ENCODE measurements around the gene ALDH2.
A peak's percentile ranks its signal among the peaks of the same experiment; 100 is the strongest.
"Not testable (repeated sequence)": the region's sequence is repeated elsewhere in the genome, so short reads cannot be mapped to it uniquely, and the experiment has no call there.

Gene ALDH2

GRCh38 chr12:111835531-111836181 lies 68.9 kb downstream of the ALDH2 start:
- H3K9me3 Mint-ChIP-seq; ATAC-seq (replicated peaks); DNase-seq; H3K27ac Mint-ChIP-seq; H3K4me3 Mint-ChIP-seq: not testable (repeated sequence)
- peaks cover 11 to 16% of the 10 kb centered on the region in 2 donors for H3K4me1 Mint-ChIP-seq
- H3K27me3 Mint-ChIP-seq: peaks cover 11 to 23% of the 10 kb centered on the region in 2 donors
- H3K36me3 Mint-ChIP-seq: peaks cover 6 to 24% of the 10 kb centered on the region in 2 donors

GRCh38 chr12:111838353-111838752 lies 71.6 kb downstream of the ALDH2 start:
- no peak for ATAC-seq (replicated peaks)
- Mint-ChIP-seq H3K4me3 (no peak overlapping the region), H3K27me3 (peaks cover 11 to 13% of the 10 kb centered on the region in 2 donors), H3K36me3 (peaks cover 6 to 32% of the 10 kb centered on the region in 2 donors), H3K4me1 (peaks cover 19 to 32% of the 10 kb centered on the region in 2 donors), H3K9me3 (no peaks in the 10 kb centered on the region), H3K27ac (no peak overlapping the region)
- no peak for DNase-seq

- peak overlapping the region; percentile 97 to 98 for H3K4me3 Mint-ChIP-seq
- ATAC-seq (replicated peaks): no peak
- peaks cover 27 to 54% of the 10 kb centered on the region in 2 donors for H3K4me1 Mint-ChIP-seq
- no peak for DNase-seq
- peak overlapping the region; percentile 99 for H3K27ac Mint-ChIP-seq
- peaks cover 9 to 38% of the 10 kb centered on the region in 2 donors for H3K36me3 Mint-ChIP-seq
- H3K27me3 Mint-ChIP-seq: no peaks in the 10 kb centered on the region
- H3K9me3 Mint-ChIP-seq: no peaks in the 10 kb centered on the region
These were observed 74.1 kb downstream of the ALDH2 start for GRCh38 chr12:111840807-111841206.

GRCh38 chr12:111841236-111841749 lies 74.6 kb downstream of the ALDH2 start:
- Mint-ChIP-seq H3K27me3 (no peaks in the 10 kb centered on the region), H3K4me1 (peaks cover 27 to 54% of the 10 kb centered on the region in 2 donors), H3K4me3 (peak overlapping the region; percentile 97 to 98), H3K9me3 (no peaks in the 10 kb centered on the region), H3K27ac (peak overlapping the region; percentile 99), H3K36me3 (peaks cover 9 to 42% of the 10 kb centered on the region in 2 donors)
- ATAC-seq (replicated peaks): peak; percentile 0 to 2
- peak; percentile 4 for DNase-seq

GRCh38 chr12:111841750-111842555 lies 75.2 kb downstream of the ALDH2 start, which contains the start of gene MAPKAPK5:
TSS of gene MAPKAPK5 (plus strand) at chr12:111842228. CDS start at chr12:111842734, 506 bp downstream.
- peak within 1 kb of the TSS; percentile 99 for H3K27ac Mint-ChIP-seq
- H3K9me3 Mint-ChIP-seq: no peaks in the 10 kb centered on the region
- H3K4me3 Mint-ChIP-seq: peak within 1 kb of the TSS; percentile 97 to 98
- peaks cover 29 to 56% of the 10 kb centered on the region in 2 donors for H3K4me1 Mint-ChIP-seq
- DNase-seq (peak; percentile 94), ATAC-seq (replicated peaks) (peak; percentile 87 to 91)
- H3K27me3 Mint-ChIP-seq: no peaks in the 10 kb centered on the region
- peaks cover 9 to 47% of the 10 kb centered on the region in 2 donors for H3K36me3 Mint-ChIP-seq

GRCh38 chr12:111842556-111843396 lies 76.0 kb downstream of the ALDH2 start:
- Mint-ChIP-seq H3K9me3 (no peaks in the 10 kb centered on the region), H3K4me3 (peak overlapping the region; percentile 93 to 98), H3K36me3 (peaks cover 11 to 49% of the 10 kb centered on the region in 2 donors), H3K4me1 (peaks cover 31 to 61% of the 10 kb centered on the region in 2 donors), H3K27me3 (no peaks in the 10 kb centered on the region), H3K27ac (peak overlapping the region; percentile 93)
- DNase-seq (peak; percentile 59), ATAC-seq (replicated peaks) (peak; percentile 42 to 47)

- H3K4me1 Mint-ChIP-seq: peaks cover 20 to 46% of the 10 kb centered on the region in 2 donors
- H3K27ac Mint-ChIP-seq: no peak overlapping the region
- DNase-seq: no peak
- no peaks in the 10 kb centered on the region for H3K27me3 Mint-ChIP-seq
- no peaks in the 10 kb centered on the region for H3K9me3 Mint-ChIP-seq
- ATAC-seq (replicated peaks): no peak
- H3K36me3 Mint-ChIP-seq: peaks cover 14 to 49% of the 10 kb centered on the region in 2 donors
- H3K4me3 Mint-ChIP-seq: no peak overlapping the region
These were observed 79.3 kb downstream of the ALDH2 start for GRCh38 chr12:111846016-111846415.

GRCh38 chr12:111850526-111850925 lies 83.8 kb downstream of the ALDH2 start:
- H3K4me1 Mint-ChIP-seq: peaks cover 7 to 19% of the 10 kb centered on the region in 2 donors
- H3K36me3 Mint-ChIP-seq: peaks cover 23 to 56% of the 10 kb centered on the region in 2 donors
- H3K27ac Mint-ChIP-seq: no peak overlapping the region
- DNase-seq: no peak
- H3K9me3 Mint-ChIP-seq: no peaks in the 10 kb centered on the region
- H3K4me3 Mint-ChIP-seq: no peak overlapping the region
- no peak for ATAC-seq (replicated peaks)
- H3K27me3 Mint-ChIP-seq: no peaks in the 10 kb centered on the region

- peaks cover 17 to 30% of the 10 kb centered on the region in 2 donors for H3K36me3 Mint-ChIP-seq
These were observed 91.5 kb downstream of the ALDH2 start for GRCh38 chr12:111858186-111858585.

GRCh38 chr12:111858778-111859177 lies 92.0 kb downstream of the ALDH2 start:
- Mint-ChIP-seq H3K9me3 (peaks cover 0 to 1% of the 10 kb centered on the region in 2 donors), H3K36me3 (peaks cover 17 to 29% of the 10 kb centered on the region in 2 donors), H3K4me1 (peaks cover 6 to 17% of the 10 kb centered on the region in 2 donors), H3K27me3 (no peaks in the 10 kb centered on the region), H3K27ac (no peak overlapping the region), H3K4me3 (no peak overlapping the region)
- ATAC-seq (replicated peaks) (no peak), DNase-seq (no peak)

More at GRCh38 chr12:111858186-111858585, 91.5 kb downstream of the ALDH2 start:
- H3K27ac Mint-ChIP-seq: no peak overlapping the region
- no peak overlapping the region for H3K4me3 Mint-ChIP-seq
- H3K9me3 Mint-ChIP-seq: peaks cover 0 to 1% of the 10 kb centered on the region in 2 donors
- ATAC-seq (replicated peaks) (no peak), DNase-seq (no peak)
- H3K27me3 Mint-ChIP-seq: no peaks in the 10 kb centered on the region
- peaks cover 6 to 17% of the 10 kb centered on the region in 2 donors for H3K4me1 Mint-ChIP-seq

GRCh38 chr12:111864913-111865312 lies 98.2 kb downstream of the ALDH2 start:
- DNase-seq (no peak), ATAC-seq (replicated peaks) (no peak)
- Mint-ChIP-seq H3K9me3 (no peaks in the 10 kb centered on the region), H3K4me3 (no peak overlapping the region), H3K4me1 (peaks cover 0 to 3% of the 10 kb centered on the region in 2 donors), H3K27ac (no peak overlapping the region), H3K36me3 (peaks cover 8 to 26% of the 10 kb centered on the region in 2 donors), H3K27me3 (no peaks in the 10 kb centered on the region)

Measured in stimulated activated naive B cell treated with anti-CD40 and anti-IgM and Interleukin-4, amounts not matched to agents 10 μg/mL and 1 μg/mL and 100 μg/mL, for 72 hours (primary cell).